Middle frontal gyrus (tissue), 1 donor: ENCODE results near the gene SCGB1C2.

Experiments used
- DNase-seq: peaks from one replicate; pipeline ENCODE4 v3.0.0-alpha.2; 2015; ENCODE audit warnings: low spot score; ENCODE audit errors: extremely low spot score

The SCGB1C2 gene

DNA sequence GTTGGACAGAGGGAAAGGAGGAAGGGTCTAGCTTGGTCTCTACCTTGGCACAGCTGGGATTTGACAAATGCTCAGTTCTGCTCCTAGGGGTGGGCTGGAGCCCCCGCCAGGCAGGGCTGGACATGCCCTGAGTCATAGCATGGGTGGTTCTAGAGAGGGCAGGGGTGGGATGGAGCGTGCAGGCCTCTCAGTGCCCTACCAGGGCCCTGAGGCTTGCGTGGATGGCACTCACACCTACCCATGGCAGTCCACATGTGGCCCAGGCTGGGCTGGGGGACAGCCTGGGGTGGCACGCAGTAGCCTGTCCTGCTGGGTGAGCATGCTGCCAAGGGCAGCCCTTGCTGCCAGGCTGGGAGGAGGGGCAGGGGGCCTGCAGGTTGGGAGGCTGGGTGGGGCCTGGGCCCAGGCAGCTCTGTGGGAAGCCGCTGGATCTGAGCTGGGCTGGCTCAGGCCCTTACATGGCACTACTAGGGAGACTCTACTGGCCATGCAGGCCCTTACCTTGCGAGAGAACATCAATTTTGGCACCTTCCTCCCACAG, 32.8 kb downstream of the SCGB1C2 start:
- DNase-seq: no peak

DNA sequence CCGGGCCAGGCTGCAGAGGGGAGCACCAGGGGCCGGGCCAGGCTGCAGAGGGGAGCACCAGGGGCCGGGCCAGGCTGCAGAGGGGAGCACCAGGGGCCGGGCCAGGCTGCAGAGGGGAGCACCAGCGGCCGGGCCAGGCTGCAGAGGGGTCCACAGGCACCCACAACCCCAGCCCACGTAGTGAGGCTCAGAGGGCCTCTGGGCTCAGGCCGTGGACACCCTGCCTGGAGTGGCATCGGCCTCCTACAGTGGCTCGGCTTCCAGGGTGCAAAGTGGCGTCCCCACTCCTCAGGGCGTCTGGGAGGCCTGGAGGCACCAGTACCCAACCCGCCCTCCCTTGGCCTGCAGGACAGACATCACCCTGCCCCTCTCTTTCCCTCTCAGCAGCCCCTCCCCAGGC, 34.5 kb downstream of the SCGB1C2 start:
- no peak for DNase-seq

DNA sequence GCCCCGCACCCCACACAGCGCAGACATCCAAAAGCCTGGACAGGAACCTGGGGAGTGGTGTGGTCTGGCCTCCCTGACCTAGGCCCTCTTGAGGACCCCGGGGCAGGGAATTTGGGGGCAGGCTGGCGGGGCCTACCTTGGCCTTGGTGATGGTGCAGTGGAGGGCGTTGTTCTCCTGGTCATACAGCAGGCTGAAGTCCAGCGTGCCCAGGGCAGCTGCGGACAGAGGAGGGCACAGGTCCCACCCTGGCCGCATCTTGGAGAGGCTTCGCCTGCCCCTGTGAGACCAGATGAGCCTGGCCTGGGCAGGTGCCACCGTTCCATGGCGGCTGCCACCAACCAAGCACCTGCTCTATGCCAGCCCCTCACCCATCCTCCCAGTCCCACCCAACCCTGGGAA, 35.0 kb downstream of the SCGB1C2 start:
- DNase-seq: no peak

DNA sequence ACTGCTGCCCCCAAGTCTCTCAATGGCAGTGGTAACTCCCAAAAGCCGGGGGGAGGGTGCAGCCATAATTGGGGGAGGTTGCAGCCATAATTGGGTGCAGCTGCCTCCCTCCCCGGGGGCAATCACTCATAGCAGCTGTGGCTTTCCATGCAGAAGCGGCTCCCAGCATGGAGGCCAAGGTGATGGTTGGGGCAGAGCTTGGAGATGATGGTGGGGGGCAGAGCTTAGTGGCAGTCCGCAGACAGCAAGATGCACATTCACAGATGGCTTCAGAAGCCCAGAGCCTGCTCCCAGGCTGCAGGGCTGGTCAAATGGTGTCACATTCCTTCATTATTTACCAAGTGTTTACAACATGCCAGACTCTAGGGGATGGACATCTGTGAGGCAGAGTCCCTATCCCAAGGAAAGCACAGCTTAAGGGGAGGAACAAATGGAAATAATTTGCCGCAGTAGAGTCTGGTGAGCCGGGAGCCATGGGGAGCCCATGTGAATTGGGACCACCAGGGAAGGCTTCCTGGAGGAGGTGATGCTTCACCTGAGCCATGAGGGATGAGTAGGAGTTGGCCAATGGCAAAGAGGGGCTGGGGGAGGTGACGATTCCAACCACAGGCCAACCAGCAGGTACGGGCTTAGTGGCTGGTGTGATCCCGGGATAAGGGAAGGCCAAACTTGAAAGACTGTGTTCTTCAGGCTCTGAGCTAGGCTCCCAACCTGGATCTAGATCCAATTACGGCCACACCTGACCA, 36.0 kb downstream of the SCGB1C2 start:
- DNase-seq: no peak

DNA sequence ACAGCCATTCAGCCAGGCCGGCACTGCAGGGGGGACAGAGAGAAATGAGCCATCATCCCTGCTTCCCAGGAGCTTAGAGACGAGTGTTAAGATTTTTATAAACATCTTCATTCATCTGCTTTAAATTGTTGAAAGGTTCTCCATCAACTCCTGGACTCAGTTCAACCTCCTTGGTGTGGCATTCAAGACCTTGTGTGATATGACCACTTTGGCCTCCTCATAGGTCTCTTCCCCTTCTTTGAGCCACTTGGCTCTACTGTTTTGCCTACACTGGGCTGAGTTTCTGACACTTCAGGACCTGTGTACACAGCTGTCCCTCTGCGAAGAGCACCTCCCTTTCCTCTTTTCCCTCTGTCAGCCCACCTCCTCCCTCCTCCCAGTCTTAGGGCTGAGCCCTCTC, 39.8 kb downstream of the SCGB1C2 start:
- no peak for DNase-seq

DNA sequence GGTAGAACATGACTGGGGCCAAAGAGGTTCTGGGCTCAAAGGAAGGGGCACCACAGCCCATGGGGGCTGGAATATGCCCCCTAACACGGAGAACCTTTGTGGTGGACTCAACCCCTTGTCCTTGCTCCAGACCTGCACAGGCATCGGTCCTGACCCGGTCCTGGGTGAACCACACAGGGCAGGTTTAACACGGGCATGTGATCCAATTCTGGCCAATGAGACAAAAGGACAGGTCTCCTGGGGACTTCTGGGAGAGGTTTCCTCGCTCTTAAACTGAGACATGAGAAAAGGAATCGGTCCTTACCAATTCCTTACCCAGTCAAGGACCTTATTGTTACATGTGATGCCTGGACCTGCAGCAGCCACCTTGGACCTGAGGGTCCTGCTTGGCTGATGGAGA, 40.4 kb downstream of the SCGB1C2 start:
- no peak for DNase-seq

DNA sequence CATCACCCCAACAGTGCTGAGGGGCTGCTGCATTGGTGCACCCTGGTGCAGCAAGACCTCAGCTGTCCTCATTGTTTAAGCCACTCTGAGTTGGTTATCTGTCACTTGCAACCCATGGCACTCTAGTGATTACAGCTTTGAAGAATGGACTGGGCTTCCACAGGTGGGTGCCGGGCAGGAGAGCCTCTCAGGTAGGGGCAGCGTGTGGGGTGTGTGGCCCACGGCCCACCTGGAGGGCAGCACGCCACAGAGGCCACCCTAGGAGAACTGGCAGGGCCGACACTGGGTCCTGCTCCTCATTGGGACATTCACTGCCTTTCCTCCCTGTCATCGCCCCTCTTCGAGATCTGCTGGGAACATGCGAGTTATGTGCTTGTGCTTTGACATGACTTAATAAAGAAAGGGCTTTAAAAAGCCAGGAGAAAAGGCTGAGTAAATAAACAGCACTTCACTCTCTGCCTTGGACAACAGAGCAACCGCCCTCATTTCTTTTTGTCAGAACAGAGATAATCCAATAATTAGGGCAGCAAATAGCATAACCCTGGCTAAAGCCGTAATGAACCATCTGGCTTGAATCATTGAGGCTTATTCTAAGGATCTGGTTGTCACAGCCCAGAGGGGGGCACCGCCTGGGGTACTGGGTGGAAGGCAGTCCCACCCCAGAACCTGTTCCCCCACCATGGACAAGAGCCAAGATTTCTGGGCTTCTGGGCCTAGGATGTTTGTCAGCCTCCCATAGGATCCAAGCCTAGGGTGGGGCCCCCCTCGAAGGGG, 41.1 kb downstream of the SCGB1C2 start:
- no peak for DNase-seq

DNA sequence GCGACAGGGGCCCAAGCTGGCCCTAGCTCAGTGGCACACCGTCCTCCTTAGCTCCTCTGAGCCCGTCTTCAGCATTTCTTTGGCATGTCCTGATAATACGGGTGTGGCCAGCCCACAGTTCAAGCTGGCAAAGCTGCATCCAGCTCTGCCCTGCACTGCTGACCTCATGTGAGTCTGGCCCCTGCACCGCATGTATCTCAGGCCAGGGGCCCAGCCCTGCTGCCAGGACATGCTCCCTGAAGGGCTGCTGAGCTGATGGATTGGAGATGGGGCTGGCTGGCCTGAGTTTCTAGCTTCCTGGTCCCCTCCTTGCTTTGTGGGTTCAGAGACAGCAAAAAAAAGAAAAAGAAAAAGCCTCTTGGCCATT, 41.7 kb downstream of the SCGB1C2 start:
- DNase-seq: no peak

DNA sequence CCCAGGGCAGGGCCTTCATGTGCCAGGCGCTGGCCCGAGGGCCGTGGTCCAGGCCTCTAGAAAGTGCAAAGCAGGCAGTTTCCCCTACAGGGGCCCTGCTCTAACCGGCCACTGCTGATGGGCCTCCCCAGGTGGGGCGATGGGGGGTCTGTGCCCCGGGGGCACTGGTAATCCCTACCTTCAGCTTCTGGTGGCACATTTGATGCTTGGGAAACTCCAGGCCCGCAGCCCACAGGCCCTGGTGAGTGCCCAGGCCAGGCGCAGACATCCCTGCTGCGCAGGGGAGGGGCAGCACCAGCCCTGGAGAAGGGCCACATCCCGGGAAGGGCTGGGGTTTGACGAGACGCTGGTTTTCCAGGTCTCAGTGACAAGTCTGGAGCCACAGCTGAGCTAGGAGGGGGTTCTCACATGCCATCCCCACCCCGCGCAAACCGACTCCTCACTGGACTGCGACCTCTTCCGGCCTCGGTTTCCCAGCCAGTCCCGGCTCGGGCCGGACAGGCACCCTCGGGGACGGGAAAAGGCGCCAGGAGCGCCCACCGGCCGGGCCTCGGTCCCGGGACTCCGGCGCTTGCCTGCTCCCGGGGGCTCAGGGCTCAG, 42.5 kb downstream of the SCGB1C2 start:
- DNase-seq: no peak

DNA sequence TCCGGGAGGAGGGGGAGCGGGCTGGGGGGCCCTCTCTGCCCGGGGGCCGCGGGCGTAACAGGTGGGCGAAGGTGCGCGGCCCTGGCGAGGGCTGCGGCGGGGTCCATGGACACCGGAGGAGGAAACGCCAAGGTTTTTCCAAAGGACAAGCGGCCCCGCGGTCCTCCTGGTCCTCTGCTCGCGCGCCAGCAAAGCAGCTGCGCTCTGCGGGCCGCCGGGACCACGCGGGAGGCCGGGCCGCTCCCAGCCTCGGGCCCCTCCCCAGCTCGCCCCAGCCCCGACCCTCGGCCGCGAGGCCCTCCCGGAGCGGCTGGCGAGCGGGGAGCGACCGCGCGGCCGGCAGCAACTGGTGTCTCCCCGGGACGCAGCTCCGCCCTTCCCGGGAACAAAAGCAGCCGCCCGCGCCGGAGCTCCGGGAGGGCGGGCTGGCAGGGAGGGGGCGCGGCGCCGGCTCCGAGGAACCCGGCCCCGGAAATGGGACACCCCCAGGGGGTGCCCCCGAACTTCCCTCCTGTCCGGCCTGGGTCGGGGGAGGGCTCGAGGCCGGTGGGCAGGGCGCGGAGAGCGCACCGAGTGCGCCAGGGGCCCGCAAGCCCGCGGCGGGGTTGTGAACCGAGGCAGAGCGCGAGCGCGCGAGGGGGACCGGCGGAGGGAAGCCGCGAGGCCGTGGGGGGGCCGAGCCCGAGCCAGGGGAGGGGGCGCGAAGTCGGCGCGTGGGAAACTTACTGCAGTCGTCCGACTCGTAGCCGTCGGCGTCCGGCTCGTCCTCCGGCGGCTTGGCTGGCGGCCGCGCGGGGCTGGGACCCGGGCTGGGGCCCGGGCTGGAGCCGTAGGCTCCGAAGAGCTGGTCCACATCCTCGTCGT, 43.2 kb downstream of the SCGB1C2 start:
- DNase-seq: no peak

DNA sequence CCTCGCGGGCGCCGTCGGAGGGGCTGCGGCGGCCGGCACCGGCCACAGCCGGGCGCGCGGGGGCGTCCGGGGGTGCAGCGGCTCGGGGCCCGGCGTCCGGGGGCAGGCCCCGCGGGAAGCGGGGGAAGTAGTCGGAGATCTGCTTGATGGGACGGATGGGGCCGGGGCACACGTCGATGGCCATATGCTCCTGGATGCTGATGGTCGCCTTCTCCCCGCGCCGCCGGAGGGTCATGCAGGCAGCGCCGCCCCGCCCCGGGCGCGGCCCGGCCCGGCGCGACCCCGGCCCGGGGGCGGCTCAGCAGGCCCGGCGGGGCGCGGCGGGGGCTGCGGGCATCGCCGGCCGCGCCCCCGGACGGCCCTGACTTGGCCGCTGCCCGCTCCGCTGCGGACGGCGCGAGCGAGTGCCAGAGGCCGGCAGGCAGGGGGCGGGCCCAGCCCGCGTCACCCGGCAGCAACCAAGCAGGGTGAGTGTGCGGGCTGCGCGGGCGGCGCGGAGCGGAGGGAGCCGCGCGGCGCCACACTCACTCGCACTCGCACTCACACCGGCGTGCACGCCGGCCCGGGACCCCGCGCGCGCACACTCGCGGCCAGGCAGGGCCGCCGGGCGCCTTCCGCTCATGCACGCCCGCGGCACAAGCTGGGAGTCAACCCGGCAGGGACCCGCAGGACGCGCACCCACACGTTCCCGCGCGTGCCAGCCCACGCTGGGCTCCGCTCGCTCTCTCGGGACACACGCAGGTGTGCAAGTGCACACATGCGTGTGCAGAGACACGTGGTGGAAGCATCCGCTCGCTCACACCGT, 44.1 kb downstream of the SCGB1C2 start, which contains the start of gene DOC2B:
DOC2B (minus strand) TSS at position 406 of the 805 bp plus-strand sequence; CDS start at position 235, 171 bp downstream.
- DNase-seq: no peak

DNA sequence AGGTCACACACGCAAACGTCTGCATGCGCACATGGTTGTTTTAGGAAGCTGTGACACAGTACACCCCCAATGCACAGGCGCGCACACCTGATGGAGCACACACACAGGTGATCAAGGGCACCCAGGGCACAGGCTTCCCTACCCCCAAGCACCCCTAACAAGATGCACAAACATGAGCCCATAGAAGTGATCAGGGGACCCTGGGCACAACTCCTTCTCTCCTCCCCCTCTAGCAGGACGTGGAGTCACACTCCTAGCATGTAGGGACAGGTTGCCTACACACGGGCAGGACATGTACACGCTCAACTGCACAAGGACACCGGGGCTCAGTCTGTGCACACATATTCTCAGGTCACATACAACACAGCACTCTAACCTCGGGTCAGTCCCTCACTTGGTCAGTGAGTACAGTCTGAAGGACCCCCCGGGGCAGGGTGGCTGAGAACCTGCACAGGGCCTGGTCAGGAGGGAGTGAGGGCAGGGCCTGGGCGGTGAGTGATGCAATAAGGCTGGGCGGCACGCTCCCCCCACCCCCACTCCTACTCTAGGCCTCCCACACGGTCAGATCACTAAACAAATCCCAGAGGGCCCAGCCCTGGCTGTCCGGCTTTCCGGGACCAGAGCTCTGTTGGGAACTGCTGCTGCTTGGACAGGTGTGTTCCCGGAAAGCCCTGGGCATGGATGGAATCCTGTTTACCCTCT, 44.8 kb downstream of the SCGB1C2 start:
- DNase-seq: no peak

DNA sequence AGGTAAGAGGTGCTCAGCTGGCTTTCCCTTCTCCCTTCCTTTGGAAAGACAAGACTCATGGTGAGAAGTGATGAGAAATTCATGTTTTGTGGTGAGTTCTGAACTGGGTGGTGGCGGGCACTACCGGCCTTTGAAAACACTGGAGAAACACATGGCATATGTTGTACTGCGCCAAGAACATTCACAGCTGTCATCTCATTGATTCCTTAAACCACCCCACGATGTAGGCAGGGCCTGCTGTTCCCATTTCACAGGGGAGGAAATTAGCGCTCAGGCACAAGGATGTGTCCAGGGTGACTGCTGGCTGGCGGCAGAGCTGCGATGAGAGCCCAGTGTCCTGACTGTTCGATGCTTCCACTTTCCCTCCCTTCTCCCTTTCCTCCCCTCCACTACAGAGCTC, 45.7 kb downstream of the SCGB1C2 start:
- DNase-seq: peak; percentile 12

DNA sequence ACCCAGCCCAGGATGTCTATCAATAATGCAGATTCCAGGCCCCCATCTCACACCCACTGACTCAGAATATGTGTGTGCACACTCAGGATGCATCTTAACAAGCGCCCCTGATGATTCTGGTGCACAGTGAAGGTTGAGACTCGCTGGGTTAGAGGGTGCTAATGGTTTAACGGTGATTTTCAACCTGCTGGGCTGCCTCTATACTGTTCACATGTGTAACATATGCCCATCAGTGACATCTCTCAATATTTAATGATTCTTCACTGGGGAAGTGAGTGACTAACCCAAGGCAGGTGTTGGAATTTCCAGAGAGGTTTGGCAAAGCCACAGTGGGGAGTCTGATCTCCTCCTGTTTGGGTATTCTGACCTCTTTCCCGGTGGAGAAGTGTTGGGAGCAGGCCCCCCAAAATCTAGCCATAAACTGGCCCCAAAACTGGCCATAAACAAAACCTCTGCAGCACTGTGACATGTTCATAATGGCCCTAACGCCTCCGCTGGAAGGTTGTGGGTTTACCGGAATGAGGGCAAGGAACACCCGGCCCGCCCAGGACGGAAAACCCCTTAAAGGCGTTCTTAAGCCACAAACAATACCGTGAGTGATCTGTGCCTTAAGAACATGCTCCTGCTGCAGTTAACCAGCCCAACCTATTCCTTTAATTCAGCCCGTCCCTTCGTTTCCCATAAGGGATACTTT, 48.2 kb downstream of the SCGB1C2 start:
- no peak for DNase-seq

DNA sequence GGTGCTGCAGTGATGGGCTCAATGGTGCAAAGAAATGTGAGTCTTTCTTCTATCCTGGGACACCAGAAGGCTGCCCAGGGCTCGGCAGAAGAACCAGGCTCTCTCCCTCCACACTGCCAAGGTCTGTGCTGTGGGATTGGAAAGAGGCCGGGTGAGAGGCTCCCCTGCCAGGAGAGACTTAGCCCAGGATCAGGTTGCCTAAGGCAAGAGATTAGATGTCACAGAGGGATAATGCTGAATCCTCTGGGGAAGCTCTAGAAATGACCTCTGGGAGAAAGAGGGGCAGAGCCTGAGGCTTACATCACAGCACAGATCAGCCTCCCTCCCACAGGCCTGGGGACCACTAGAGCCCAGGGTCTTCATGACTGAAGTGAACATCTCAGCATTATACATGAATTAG, 49.8 kb downstream of the SCGB1C2 start:
- DNase-seq: no peak
